ENCODE measurements around the gene CELF4.

The CELF4 gene

DNA sequence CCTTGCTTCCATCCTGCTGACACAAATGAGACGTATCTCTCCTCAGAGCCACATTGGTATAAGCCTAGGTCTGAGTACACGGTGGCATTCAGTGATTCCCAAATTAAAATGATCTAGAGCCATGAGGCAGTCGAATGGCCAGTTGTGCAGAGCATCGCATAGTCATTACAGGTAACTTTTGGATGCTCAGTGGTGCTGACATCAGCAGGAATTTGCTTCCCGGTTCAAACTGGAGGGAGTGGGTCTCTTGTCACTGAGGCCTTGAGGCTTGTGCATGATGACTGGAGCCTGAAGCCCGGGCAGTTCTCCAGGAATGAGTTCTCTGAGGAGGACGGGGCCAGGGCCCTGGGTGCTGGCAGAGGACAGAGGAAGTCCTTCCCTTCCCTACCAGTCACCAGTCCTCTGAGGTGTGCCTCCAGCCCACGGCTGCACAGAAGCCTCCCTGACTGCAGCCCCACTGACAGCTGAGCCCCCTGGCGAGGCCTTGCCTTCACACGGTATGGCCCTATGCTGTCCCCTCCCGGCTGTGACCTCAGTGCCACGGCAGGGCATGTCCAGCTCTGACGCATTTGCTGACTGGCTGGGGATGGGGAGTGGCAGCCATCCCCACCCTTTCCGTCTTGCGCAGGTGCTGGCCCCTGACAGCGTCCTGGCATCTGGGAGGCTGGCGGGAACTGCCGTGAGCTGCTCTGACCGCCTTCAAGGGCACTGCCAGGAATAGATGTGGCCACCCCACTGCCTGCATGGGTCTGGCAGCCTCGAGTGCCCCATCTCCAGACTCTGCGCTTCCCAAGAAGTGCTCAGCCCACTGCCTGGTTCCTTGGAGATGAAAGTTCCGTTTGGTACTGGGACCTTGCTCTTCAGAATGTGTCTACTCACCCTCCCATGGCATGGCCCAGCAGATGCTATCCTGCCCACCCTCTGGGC is 117.4 kb downstream of the CELF4 start:
- DNase-seq (ENCODE audit: extremely low read depth in 1 of 2, low read depth in 1 of 2) = no peak

DNA sequence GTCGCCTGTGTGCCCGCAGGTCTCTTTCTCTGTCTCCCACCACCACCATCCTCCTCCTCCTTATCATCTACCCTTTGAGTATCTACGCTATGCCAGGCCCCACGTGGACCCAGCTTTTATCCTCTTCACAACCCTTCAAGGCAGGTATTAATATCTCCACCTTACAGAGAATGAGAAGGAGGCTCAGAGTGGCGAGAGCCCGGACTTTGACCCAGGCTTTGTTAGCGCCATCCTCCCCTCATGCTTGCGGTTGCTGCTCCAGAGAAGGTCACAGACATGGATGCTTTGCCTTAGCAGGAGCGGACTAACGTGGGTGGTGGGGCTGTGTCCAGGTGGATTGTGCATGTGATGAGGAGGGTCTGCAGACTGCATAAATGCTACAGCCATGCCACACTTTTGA is 119.8 kb downstream of the CELF4 start:
- DNase-seq (ENCODE audit: extremely low read depth in 1 of 2, low read depth in 1 of 2) = no peak

DNA sequence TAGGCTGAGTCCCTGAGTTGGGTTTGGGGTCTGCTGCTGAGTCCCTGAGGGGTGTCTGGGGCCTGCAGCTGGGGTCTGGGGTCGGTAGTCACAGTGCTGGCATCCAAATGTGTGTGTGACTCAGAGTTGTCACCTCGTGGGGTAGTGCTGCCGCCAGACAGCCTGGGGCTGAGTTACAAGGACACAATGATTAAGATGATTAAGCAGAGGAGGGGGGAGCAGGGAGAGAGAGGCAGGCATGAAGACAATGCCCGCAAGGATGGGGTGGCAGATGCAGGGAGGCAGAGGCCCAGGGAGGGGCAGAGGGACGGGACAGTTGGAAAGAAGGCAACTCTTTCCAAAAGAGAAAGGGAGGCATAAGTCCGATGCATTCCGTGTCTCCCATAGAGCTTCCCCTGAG is 120.2 kb downstream of the CELF4 start:
- DNase-seq (ENCODE audit: extremely low read depth in 1 of 2, low read depth in 1 of 2) = no peak

DNA sequence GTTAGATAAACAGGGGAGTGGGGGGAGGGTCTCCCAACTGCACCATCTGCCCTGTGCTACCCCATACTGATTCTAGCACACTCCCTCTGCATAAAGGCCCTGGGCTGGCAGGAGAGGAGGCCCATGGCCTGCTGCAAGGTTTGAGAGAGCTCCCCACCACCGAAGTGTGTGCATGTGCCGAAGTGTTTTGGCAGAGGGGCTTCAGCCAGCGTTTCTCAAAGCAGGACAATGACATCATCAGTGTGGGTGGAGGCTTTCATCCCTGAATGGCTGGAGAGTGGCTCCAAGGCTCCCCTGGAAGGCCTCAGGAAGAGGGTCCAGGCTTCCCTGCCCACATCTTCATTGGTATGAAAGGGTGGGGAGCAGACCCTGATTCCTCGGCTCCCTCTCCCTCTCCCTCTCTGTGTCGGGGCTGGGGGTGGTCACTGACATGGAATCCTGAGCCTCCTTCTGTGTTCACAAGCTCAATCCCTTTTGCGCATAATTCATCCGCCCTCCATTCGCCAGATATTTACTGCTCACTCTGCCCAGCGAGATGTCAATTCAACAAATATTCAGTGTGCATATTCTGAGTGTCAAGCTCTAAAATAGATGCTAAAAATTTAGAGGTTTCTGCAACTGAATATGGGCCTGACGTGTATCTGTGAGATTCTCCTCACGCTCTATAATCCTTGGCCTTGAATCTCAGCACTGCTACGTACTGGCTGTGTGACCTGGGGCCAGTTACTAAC is 122.1 kb downstream of the CELF4 start:
- no peak for DNase-seq (ENCODE audit: extremely low read depth in 1 of 2, low read depth in 1 of 2)

DNA sequence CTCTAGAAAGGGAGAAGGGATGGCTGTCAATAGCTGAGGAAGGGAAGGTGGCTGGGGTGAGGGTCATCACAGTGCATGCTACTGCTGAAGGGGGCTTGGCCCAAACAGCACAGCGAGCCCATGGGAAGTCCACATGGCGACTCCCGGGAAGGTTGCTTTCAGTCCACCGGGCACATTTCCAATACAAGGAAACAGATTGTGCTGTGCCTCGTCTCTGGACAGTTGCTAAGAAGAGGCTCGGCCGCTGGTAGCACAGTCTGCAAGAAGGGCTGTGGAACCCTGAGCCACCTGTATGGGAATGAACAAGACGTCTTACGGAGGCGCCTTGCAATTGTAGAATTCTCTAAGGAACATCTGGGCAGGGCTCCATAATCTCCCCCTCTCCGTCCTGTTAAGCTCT is 123.1 kb downstream of the CELF4 start:
- no peak for DNase-seq (ENCODE audit: extremely low read depth in 1 of 2, low read depth in 1 of 2)

DNA sequence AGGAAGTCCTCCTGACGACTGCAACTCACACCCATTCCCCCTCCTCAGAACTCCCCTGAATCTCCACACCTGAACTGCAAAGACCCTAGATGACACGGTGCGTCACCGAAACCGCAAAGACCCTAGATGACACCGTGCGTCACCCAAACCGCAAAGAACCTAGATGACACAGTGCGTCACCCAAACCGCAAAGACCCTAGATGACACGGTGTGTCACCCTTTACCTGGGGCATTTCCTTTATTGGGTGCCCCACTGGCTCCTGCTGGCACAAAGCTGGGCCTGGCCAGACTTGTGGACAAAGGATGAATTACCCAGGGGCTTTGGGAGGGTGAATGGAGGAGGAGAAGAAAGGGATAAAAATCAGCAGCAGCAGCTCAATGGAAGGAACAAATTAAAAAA is 123.8 kb downstream of the CELF4 start:
- DNase-seq (ENCODE audit: extremely low read depth in 1 of 2, low read depth in 1 of 2) = no peak

DNA sequence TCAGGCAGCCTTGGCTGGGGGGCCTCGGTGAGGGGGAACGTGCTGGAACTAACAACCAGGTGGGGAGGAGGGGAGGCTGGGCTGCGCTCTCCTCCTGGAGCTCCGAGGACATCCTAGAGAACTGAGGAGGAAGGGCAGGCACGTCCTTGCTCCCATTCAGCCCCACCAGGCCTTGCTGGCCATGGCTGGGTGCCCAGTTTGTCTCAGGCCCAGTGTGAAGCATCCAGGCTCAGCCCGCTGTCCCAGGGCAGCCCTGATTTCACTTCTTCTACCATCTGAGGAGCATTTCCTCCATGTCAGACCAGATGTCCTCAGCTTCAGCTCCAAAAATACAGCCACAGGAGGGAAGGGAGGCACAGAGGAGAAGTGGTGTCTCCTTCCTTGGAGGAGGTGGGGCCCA is 125.4 kb downstream of the CELF4 start:
- no peak for DNase-seq (ENCODE audit: extremely low read depth in 1 of 2, low read depth in 1 of 2)

DNA sequence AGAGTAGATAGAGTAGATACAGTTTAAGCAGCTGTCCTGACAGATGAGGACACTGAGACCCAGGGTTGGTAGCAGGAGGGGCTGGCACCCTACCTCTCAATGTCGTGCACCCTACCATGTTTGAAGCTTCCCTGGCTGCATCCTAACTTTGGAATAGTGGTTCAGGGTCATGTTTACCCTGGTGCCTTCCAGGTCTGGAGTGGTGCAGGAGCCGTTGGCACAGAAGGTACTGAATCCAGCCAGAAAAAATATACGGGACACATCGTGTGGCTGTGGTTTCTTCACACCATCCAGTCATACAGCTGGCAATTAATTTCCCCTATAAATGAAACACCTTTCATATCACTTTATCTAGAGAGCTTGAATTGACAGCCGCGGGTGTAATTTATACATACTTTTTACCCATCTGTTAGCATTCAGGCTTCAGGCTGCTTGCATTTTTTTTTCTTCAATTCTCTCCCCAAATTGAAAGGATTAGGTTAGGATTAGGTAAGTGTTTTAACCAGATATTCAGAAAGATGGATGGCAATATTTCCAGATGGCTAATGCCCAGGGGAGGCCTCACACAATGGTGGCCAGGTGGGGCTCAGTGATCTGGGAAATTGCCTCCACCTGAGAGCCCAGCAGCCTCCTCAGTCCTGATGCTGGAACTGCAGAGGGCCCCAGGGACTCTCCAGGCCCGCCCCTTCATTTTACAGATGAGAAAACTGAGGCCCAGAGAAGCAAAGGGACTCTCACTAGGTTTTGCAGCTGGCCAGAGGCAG is 127.0 kb downstream of the CELF4 start:
- no peak for DNase-seq (ENCODE audit: extremely low read depth in 1 of 2, low read depth in 1 of 2)

DNA sequence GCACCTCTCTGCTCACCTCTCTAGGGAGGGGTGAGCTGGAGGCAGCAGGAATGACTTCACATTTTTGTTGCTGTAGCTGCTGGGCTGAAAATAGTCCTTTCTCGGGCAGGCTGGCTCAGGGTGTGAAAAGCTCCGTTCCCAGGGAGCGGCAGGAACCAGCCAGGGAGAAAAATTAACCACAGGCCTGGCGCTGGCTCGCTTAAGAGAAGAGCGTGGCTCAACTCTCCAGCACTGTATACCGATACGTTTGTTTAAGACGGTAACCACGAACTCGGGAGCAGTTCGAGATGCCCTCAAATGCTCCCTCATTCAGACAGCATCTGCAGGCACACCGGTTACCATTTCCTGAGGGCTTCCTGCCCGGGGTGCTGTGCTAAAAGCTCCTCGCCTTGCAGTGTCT is 129.6 kb downstream of the CELF4 start:
- DNase-seq (ENCODE audit: extremely low read depth in 1 of 2, low read depth in 1 of 2) = no peak

DNA sequence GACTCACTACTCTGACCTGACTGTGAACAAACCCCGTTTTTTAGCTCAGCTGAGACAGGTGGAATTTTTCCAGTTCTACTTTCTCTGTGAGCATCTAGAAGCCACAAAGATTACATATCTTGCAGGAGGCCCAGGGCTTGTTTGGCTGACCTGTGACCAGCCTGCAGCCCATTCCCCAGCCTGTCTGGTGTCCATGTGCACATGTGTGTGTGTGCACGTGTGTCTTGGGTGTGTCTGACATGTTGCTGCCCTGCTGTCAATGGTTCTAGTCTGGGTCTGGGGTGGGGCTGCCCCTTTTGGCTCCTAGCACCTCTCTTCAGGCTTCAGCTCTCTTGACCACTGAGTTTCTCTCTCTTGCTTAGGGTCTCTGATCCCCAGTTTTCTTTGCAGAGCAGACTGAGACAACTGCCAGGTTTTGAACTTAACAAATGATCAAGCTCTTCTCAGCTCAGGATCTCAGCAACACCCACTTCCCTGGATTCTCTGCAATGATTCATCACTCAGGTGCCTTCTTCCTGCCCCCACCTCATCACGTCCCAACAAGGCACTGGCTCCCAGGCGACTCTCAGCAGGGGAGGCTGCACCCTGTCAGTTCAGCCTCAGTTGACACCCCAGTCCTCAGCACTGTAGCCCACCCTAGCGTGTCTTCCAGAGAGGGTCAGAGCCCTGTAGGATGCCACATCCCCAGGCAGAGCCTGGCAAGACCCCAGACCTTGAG is 130.3 kb downstream of the CELF4 start:
- no peak for DNase-seq (ENCODE audit: extremely low read depth in 1 of 2, low read depth in 1 of 2)

DNA sequence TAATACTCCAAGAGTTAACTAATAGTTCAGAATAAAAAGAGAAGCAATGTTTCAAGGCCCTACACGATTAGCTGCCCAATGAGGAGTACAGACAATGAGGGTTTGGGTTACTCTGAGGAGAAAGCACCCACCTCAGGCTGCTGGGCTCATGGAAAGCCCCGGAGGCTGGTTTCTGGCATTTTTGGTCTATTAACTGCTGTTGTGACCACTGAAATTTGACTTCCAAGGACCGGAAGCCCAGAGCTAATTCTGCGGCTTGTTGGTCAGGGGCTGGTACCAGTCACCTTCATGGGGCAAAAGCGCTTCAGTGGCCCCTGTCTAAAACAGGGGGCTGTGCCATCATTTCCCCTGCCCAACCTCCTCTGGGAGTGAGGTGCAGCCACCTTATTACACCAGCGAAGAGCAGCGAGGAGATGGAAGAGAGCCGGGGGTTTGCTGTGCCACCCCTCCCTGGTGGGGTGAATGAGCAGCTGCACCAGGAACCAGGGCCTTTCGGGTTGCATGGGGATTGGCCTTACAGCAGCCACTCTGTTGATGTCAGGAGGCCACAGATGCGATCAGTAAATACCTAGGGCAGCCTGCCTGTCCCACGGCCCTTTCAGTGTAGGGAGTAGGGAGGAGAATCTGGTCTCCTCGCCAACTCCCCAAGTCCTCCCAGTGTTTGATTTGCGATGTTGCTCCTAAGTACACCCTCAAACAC is 131.3 kb downstream of the CELF4 start:
- no peak for DNase-seq (ENCODE audit: extremely low read depth in 1 of 2, low read depth in 1 of 2)

DNA sequence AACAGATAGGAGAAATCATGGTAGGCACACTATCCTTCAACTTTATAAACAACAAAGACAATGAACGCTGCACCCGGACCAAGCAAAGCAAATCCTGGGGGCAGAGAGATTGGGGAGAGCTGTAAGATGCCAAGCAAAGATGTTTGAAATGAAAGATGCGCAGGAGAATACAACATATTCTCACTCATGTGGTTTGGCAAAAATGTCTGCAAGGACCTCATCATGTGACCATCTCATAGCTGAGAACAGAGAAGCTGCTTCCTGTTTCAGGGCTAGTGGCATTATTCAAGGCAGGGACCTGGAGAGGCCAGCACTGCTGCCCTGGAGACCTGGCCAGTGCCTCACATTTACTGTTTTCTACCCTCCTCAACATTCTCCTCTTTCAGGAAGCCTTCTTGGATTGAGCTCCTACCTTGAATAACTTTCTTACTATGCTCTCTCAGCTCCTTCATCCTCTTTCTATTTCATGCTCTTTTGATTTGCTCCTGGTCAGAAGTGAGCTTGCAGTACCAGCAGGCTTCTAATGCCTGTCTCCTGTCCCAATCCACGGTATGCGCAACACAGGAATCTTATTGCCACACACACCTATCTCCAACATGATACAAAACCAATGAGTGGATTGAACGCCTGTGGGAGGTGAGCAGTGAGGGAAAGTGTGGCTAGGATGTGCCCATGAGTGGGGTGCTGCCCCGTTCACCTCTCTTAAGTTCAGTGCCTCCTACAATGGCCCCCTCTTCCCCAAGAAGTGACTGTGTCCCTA is 133.0 kb downstream of the CELF4 start:
- DNase-seq (ENCODE audit: extremely low read depth in 1 of 2, low read depth in 1 of 2) = no peak

DNA sequence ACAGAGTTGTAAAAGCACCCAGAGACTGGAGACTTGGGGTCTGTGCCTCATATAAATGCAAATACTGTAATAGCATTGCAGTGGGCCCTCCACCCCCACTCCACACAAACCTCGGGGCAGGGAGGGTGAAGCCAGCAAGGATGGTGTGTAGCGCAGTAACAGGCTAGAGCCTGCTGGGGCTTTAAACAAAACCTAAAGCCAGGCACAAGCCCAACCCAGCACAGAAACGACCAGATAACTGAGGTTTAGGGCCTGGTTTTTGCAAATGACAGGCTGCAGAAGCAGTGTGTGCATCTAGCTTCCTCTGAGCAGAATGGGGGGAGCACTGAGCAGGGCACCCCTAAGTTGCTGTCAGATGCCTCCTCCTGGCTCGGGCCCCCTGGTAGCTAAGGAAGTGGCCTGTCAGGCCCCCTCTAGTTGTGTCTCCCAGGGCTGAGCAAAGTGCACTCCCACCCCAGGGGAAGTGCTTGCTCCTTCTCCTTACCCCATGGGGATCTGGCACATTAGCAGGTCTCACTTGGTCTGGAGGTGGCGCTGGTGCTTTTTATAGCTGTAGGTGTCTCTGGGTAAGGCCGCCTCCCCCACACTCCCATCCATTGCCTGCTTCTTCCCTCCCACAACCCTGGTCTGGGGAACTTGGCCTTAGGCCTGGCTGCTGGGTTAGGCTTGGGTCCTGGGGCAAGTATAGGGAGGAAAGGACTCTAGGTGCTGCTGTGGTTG is 135.1 kb downstream of the CELF4 start:
- DNase-seq (ENCODE audit: extremely low read depth in 1 of 2, low read depth in 1 of 2) = no peak

DNA sequence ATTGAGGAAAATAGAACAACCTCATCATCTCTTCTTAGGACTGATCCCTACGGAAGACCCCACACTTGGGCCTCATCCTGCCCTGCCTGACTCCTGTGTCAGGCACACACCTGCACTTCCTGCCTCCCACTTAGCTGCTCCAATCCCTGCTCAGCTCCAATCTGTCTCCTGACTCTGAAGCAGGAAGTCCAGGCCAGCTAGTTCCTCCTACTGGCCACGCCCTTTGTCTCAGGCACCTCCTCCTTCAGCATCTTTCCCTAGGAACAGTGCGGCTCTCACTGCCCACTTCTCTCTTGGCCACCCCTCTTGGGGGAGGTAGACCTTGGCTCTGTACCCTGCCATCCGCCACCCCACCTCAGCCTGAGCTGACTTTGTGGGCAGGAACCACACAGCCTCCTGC is 135.8 kb downstream of the CELF4 start:
- DNase-seq (ENCODE audit: extremely low read depth in 1 of 2, low read depth in 1 of 2) = no peak

DNA sequence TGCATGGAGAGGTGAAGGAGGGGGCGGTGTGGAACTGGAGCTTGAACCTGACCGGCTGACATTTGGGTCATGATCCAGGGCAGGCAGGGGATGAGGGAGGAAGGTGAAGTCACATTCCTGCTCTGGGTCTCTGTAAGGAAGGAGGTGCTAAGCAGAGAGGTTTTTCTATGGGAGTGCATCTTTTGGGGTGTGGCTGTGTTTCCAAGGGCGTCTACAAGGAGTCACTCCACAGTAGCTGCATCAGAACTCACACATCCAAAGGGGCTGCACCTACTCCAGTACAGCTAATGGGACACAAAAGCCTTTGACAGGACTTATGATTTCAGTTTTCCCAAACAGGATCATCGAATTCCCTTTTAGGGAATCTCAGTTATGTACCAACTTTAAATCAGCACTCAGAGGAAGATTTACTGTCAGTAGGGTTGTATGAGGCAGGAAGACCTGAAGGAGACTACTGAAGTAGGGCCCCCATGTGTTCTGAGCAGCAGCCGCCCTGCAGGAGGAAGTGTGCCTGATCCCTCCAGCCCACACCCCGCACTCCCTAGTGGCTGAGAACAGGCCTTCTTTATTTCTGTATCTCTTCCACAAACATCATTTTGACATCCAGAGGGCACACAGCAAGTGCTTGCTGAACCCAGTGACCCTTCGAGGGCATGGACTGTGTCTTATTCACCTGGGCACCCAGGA is 137.2 kb downstream of the CELF4 start:
- DNase-seq (ENCODE audit: extremely low read depth in 1 of 2, low read depth in 1 of 2) = no peak

DNA sequence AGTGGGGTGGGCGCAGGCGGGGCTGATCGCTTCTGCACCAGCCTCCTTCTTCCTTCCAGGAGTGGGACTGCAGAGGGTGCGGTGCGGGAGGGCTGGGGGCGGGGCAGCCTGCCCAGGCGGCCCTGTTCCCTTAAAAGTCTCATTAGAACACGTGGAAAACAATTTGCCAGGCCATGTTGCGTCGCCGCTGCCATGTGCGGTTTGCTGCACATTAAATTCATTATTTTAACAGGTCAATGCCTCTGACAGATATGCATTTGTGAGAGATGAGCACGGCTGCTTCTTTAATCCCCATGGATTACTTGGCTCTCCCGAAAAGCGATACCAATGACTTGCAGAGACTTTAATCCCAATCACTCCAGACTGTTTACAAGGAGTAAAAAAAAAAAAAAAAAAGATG is 139.0 kb downstream of the CELF4 start:
- DNase-seq (ENCODE audit: extremely low read depth in 1 of 2, low read depth in 1 of 2) = no peak

DNA sequence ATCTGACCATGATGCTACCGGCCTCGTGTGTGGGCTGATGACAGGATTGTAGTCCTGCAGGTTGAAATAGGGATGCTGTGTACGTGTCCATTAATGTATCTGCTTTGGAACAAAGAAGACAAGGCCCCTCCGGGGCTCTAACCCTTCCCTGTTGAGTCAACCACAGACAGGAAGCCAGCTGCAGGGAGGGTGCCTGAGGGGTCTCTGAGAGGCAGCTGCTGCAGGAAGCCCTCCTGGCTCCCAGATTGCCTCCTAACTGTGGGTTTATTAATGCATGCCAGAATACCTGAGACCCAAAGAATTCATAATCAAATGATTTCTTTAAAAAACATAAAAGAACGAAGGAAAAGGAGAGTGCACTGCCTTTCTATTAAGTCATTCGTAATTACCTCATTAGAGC is 140.4 kb downstream of the CELF4 start:
- DNase-seq (ENCODE audit: extremely low read depth in 1 of 2, low read depth in 1 of 2) = no peak

DNA sequence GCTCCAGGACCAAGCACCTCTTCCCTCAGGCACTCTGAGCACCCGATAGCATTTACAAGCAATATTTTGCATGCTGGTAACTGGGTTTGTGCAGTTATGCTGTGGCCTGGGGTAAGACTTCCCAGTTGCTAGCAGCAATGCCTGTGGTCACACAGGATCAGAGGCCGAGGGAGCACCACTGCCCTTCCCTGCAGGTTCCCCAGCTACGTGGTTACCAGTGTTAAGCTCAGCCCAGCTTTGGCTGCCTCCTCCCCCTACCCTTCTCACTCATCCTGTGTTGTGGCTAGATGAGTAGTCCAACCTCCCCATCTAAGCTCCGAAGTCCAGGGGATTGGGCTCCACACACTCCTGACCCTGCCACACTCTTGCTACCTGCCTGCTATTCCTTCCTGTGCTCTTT is 141.1 kb downstream of the CELF4 start:
- no peak for DNase-seq (ENCODE audit: extremely low read depth in 1 of 2, low read depth in 1 of 2)
